Skin epidermis (tissue), 12 donors: ENCODE data around the gene LYRM1.
"Not testable (repeated sequence)": the region's sequence is repeated elsewhere in the genome, so short reads cannot be mapped to it uniquely, and the experiment has no call there.

Experiments used
- H3K27ac ChIP-seq, 21 experiments: fragments of 200-600 bp; sonication (generic) in 11 of 21; one replicate each; pipeline ENCODE4 v1.5.0; 2020; ENCODE audit warnings: mild to moderate bottlenecking in 3 of 21, inconsistent platforms in 2 of 21, moderate library complexity in 2 of 21
- H3K4me3 ChIP-seq, 7 experiments: fragments of 200-600 bp; sonication (generic) in 2 of 7; one replicate each; pipeline ENCODE4 v1.5.0; 2020; ENCODE audit warnings: inconsistent platforms in 2 of 7, mild to moderate bottlenecking in 2 of 7, moderate library complexity in 1 of 7

LYRM1 gene

GRCh38 chr16:20952139-20952920 is 51.8 kb downstream of the LYRM1 start:
- Histone ChIP-seq H3K27ac (peak overlapping the region in 2 of 21 experiments; percentile 25 to 60), H3K4me3 (no peak overlapping the region)

DNA sequence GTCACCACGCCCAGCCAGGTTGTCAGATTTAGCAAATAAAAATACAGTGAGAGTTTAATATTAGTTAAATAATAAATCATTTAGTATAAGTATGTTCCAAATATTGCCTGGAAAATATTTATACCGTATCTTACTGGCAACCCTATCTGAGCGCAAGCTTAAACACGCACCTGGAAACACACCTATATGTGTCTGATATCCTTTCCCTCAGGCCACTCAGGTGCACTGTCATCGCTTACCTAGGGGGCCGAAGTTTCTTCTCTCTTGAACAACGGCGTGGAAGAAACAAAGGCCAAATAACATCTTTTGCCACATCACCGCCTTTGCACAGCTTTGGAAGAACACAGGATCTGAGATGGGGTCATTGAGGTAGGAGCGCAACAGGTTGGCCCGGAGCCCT is 54.0 kb downstream of the LYRM1 start:
- Histone ChIP-seq H3K4me3 (no peak overlapping the region), H3K27ac (no peak overlapping the region)

DNA sequence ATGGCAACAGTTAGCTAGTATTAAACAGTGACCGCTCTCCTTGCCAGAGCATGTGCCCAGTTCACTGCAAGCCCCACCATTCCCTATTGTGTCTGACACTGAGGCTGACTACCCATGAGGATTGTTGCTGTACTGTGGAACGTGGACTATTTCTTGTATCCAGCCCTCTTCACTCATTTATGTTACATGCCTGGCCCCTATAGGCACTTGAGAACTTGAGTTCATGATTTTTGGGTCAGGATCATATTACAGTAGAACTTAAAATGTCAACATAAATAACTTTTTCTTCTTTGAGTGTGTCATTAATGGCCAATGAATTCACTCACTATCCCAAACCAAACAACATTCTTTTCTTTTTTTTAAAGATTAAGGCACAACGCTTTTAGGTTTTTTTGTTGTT is 55.7 kb downstream of the LYRM1 start:
- no peak overlapping the region for H3K4me3 ChIP-seq
- H3K27ac ChIP-seq = no peak overlapping the region

GRCh38 chr16:20957153-20957552 is 56.6 kb downstream of the LYRM1 start:
- H3K4me3 ChIP-seq = no peak overlapping the region
- no peak overlapping the region for H3K27ac ChIP-seq

- Histone ChIP-seq H3K27ac (no peak overlapping the region), H3K4me3 (no peak overlapping the region)
These were observed 60.3 kb downstream of the LYRM1 start for GRCh38 chr16:20960899-20961298.

- no peak overlapping the region for H3K4me3 ChIP-seq
- H3K27ac ChIP-seq = no peak overlapping the region
These were observed 68.2 kb downstream of the LYRM1 start for GRCh38 chr16:20968765-20969164.

GRCh38 chr16:20969386-20969785 is 68.8 kb downstream of the LYRM1 start:
- Histone ChIP-seq H3K4me3 (no peak overlapping the region), H3K27ac (peak overlapping the region in 4 of 21 experiments; percentile 7 to 58 (median 35))

GRCh38 chr16:20971401-20971800 is 70.8 kb downstream of the LYRM1 start:
- Histone ChIP-seq H3K27ac (peak overlapping the region in 11 of 21 experiments; percentile 14 to 64 (median 40)), H3K4me3 (no peak overlapping the region)

GRCh38 chr16:20973201-20973600 is 72.6 kb downstream of the LYRM1 start:
- H3K27ac ChIP-seq, H3K4me3 ChIP-seq: not testable (repeated sequence)
